Liver (tissue), 9 donors: ENCODE measurements around the gene ABTB2. TPM values are rescaled to one million over a fixed set of nuclear protein-coding genes. Genes with fewer than 3 reads are reported as not detected.

Experiments
- DNase-seq: peaks from one replicate; pipeline ENCODE4 v3.0.0-alpha.2; 2017; ENCODE audit warnings: low spot score
- H3K27ac ChIP-seq, 2 donors: one replicate each; pipeline ENCODE4 v1.7.0; 2013; ENCODE audit warnings: inconsistent platforms in 2 of 2, low read length in 2 of 2, control low read depth in 1 of 2, low read depth in 1 of 2, mild to moderate bottlenecking in 1 of 2
- H3K27me3 ChIP-seq, 4 donors: one replicate each; pipeline versions ENCODE4 v1.6.1 to v1.7.0; 2013; ENCODE audit warnings: low read length in 3 of 4, inconsistent platforms in 1 of 4, mild to moderate bottlenecking in 1 of 4, moderate library complexity in 1 of 4; ENCODE audit not compliant: control insufficient read depth in 4 of 4, insufficient read depth in 4 of 4
- H3K36me3 ChIP-seq, 4 donors: one replicate each; pipeline versions ENCODE4 v1.6.1 to v1.7.0; 2013; ENCODE audit warnings: low read length in 3 of 4, mild to moderate bottlenecking in 3 of 4, low read depth in 1 of 4, moderate library complexity in 1 of 4; ENCODE audit not compliant: control insufficient read depth in 4 of 4, insufficient read depth in 3 of 4
- H3K4me1 ChIP-seq, 4 donors: one replicate each; pipeline versions ENCODE4 v1.6.1 to v1.7.0; 2013; ENCODE audit warnings: low read length in 3 of 4, mild to moderate bottlenecking in 3 of 4, moderate library complexity in 1 of 4; ENCODE audit not compliant: control insufficient read depth in 4 of 4, insufficient read depth in 4 of 4
- H3K4me3 ChIP-seq, 3 donors: one replicate each; pipeline versions ENCODE4 v1.6.1 to v1.7.0; 2013; ENCODE audit warnings: low read length in 3 of 3, control low read depth in 1 of 3, low read depth in 1 of 3, mild to moderate bottlenecking in 1 of 3
- H3K9ac ChIP-seq, 2 donors: one replicate each; pipeline ENCODE4 v1.7.0; 2013; ENCODE audit warnings: low read length in 2 of 2, mild to moderate bottlenecking in 2 of 2, moderate library complexity in 2 of 2, control low read depth in 1 of 2, low read depth in 1 of 2
- H3K9me3 ChIP-seq, 4 donors: one replicate each; pipeline versions ENCODE4 v1.6.1 to v1.7.0; 2013; ENCODE audit warnings: low read length in 3 of 4; ENCODE audit not compliant: control insufficient read depth in 4 of 4
- ATF3 ChIP-seq: IDR thresholded peaks from 2 replicates; pipeline ENCODE4 v1.6.1; 2016; ENCODE audit warnings: antibody characterized with exemption
- CTCF ChIP-seq: fragments of 150-350 bp; IDR thresholded peaks from 2 replicates; pipeline ENCODE4 v1.5.1; 2017; ENCODE audit warnings: improper control_type of control experiment, low read depth, low read length; ENCODE audit not compliant: missing input control
- EGR1 ChIP-seq, 2 donors: IDR thresholded peaks; 2 replicates each; pipeline ENCODE4 v1.6.1; 2016 to 2018; ENCODE audit warnings: antibody characterized with exemption in 2 of 2, low read depth in 2 of 2
- FOXA1 ChIP-seq: IDR thresholded peaks from 2 replicates; pipeline ENCODE4 v1.6.1; 2016; ENCODE audit warnings: antibody characterized with exemption
- FOXA2 ChIP-seq: IDR thresholded peaks from 2 replicates; pipeline ENCODE4 v1.6.1; 2016; ENCODE audit warnings: antibody characterized with exemption
- GABPA ChIP-seq, 2 donors: IDR thresholded peaks in 1 of 2; conservative IDR thresholded peaks in 1 of 2; 2 replicates each; pipeline ENCODE4 v1.6.1; 2016; ENCODE audit warnings: antibody characterized with exemption in 2 of 2, mild to moderate bottlenecking in 1 of 2, moderate library complexity in 1 of 2
- HNF4A ChIP-seq, 2 donors: conservative IDR thresholded peaks; 2 replicates each; pipeline ENCODE4 v1.6.1; 2016; ENCODE audit warnings: antibody characterized with exemption in 2 of 2, mild to moderate bottlenecking in 2 of 2
- HNF4G ChIP-seq: IDR thresholded peaks from 2 replicates; pipeline ENCODE4 v1.6.1; 2016; ENCODE audit warnings: antibody characterized with exemption
- JUND ChIP-seq, 2 donors: IDR thresholded peaks; 2 replicates each; pipeline ENCODE4 v1.6.1; 2016; ENCODE audit warnings: antibody characterized with exemption in 2 of 2
- MAX ChIP-seq: IDR thresholded peaks from 2 replicates; pipeline ENCODE4 v1.6.1; 2016; ENCODE audit warnings: antibody characterized with exemption
- NR2F2 ChIP-seq: IDR thresholded peaks from 2 replicates; pipeline ENCODE4 v1.6.1; 2016; ENCODE audit warnings: antibody characterized with exemption
- RAD21 ChIP-seq, 2 donors: IDR thresholded peaks; 2 replicates each; pipeline ENCODE4 v1.6.1; 2016; ENCODE audit warnings: antibody characterized with exemption in 2 of 2, mild to moderate bottlenecking in 2 of 2
- REST ChIP-seq: IDR thresholded peaks from 2 replicates; pipeline ENCODE4 v1.6.1; 2016; ENCODE audit warnings: antibody characterized with exemption, mild to moderate bottlenecking
- RXRA ChIP-seq, 2 donors: IDR thresholded peaks; 2 replicates each; pipeline ENCODE4 v1.6.1; 2017 to 2018; ENCODE audit warnings: antibody characterized with exemption in 2 of 2, mild to moderate bottlenecking in 1 of 2
- SP1 ChIP-seq: IDR thresholded peaks from 2 replicates; pipeline ENCODE4 v1.6.1; 2018; ENCODE audit warnings: antibody characterized with exemption, mild to moderate bottlenecking
- TAF1 ChIP-seq: conservative IDR thresholded peaks from 2 replicates; pipeline ENCODE4 v1.6.1; 2016; ENCODE audit warnings: antibody characterized with exemption, mild to moderate bottlenecking
- YY1 ChIP-seq: IDR thresholded peaks from 2 replicates; pipeline ENCODE4 v1.6.1; 2016; ENCODE audit warnings: antibody characterized with exemption, mild to moderate bottlenecking
- ZBTB33 ChIP-seq: IDR thresholded peaks from 2 replicates; pipeline ENCODE4 v1.6.1; 2016; ENCODE audit warnings: antibody characterized with exemption
- whole genome bisulfite sequencing: extraction: QIAGEN DNeasy Blood & Tissue Kit; methylation state at CpG from one replicate; pipeline ENCODE4 v1.1.7; 2013; 5-methylcytosine and 5-hydroxymethylcytosine counted together
- polyA plus RNA-seq, 2 donors: library from polyadenylated mRNA; stranded (reverse) in 1 of 2; unstranded in 1 of 2; fragments of 200-250 nt in 1 of 2; fragments of >200 nt in 1 of 2; fragmentation: Nextera tagmentation in 1 of 2; extraction: Ambion mirVana in 1 of 2; gene quantifications; one replicate each; pipeline versions ENCODE4 v1.2.1 to v1.2.3, GENCODE V29; 2013 to 2015
- total RNA-seq, 2 donors: library from RNA; depleted of rRNA; stranded (reverse); fragments of >200 nt; gene quantifications; one replicate each; pipeline ENCODE4 v1.2.3, GENCODE V29; 2014
- donor health status: healthy.
- donor health status: healthy.
- donor health status: healthy.
- donor health status: healthy.
- donor health status: healthy.

ABTB2 gene
- total and polyA plus RNA-seq, 4 donors: 2.4 to 8.9 (median 6.1) TPM

- H3K4me1 ChIP-seq: peaks cover 0 to 10% (median 5%) of the 10 kb centered on the region in 4 donors
- no peak for DNase-seq
- H3K36me3 ChIP-seq: peaks cover 0 to 70% (median 17%) of the 10 kb centered on the region in 4 donors
- WGBS: 83% methylated on average over 6 of the region's 6 CpGs
- no peaks in the 10 kb centered on the region for H3K27me3 ChIP-seq
- H3K27ac ChIP-seq: no peak overlapping the region
- H3K9ac ChIP-seq: no peak overlapping the region
- H3K4me3 ChIP-seq: no peak overlapping the region
- H3K9me3 ChIP-seq: no peaks in the 10 kb centered on the region
- TF ChIP-seq SP1 (no peak), RAD21 (IDR thresholded peaks at IDR 0.05) (no peak), CTCF (no peak), REST (no peak), HNF4A (conservative IDR thresholded peaks at IDR 0.05) (no peak), ATF3 (no peak), RXRA (IDR thresholded peaks at IDR 0.05) (no peak), JUND (IDR thresholded peaks at IDR 0.05) (no peak), TAF1 (no peak), EGR1 (IDR thresholded peaks at IDR 0.05; ENCODE audit: low read depth in 2 of 2) (no peak), MAX (no peak), YY1 (no peak), FOXA1 (no peak), ZBTB33 (no peak), FOXA2 (no peak), GABPA (IDR thresholded peaks at IDR 0.05 in 1 of 2, conservative IDR thresholded peaks at IDR 0.05 in 1 of 2) (no peak), NR2F2 (no peak), HNF4G (no peak)
These were observed 199.1 kb downstream of the ABTB2 start for GRCh38 chr11:34158661-34159060.
